CD1c-positive myeloid dendritic cell (primary cell): Measurements from ENCODE around the gene KLHL6.
A peak's percentile ranks its signal among the peaks of the same experiment; 100 is the strongest.
"Not testable (repeated sequence)": the region's sequence is repeated elsewhere in the genome, so short reads cannot be mapped to it uniquely, and the experiment has no call there.

Experiments used
- DNase-seq: peaks from one replicate; pipeline ENCODE4 v3.0.0-alpha.2; 2016; ENCODE audit errors: extremely low spot score

KLHL6 gene

GRCh38 chr3:183532620-183533411 lies 22.7 kb downstream of the KLHL6 start:
- no peak for DNase-seq

GRCh38 chr3:183529717-183530116 lies 25.8 kb downstream of the KLHL6 start:
- DNase-seq: peak; percentile 41

DNA sequence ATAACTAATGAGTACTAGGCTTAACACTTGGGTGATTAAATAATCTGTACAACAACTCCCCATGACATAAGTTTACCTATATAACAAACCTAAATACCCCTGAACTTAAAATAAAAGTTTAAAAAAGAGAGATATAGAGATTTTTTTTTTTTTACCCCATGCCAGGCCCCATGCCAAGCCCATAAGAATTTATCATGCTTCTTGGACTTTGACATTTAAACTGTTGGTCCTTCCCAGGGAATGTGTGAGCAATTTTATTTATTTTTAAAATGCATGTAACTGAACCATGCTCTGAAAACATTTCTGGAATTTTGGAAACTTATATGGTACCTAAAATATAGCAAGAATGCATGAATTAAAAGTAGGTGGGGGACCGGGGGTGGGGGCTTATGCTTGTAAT lies 26.3 kb downstream of the KLHL6 start:
- DNase-seq: no peak

- DNase-seq: not testable (repeated sequence)
Observed at GRCh38 chr3:183528758-183529157, 26.7 kb downstream of the KLHL6 start.

- peak; percentile 51 for DNase-seq
Observed at GRCh38 chr3:183527428-183528379, 27.8 kb downstream of the KLHL6 start.

DNA sequence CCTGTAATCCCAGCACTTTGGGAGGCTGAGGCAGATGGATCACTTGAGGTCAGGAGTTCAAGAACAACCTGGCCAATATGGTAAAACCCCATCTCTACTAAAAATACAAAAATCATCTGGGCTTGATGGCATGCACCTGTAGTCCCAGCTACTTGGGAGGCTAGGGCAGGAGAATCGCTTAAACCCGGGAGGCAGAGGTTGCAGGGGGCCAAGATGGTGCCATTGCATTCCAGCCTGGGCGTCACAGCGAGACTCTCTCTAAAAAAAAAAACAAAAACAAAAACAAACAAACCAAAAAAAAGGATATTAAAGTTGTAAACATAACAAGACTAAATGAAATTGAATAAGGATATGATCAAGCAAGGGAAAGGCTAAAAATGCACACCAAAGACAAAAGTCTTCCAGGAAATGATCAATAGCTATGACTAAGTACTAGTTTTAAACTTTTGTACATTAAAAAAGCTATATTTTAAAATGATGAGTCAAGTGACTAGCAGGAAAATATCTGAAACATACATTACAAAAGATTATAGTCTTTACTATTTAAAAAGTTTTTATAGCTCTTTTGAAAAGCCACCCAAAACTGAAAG lies 28.6 kb downstream of the KLHL6 start:
- no peak for DNase-seq

- DNase-seq: no peak
Observed at GRCh38 chr3:183524476-183524875, 31.0 kb downstream of the KLHL6 start.

DNA sequence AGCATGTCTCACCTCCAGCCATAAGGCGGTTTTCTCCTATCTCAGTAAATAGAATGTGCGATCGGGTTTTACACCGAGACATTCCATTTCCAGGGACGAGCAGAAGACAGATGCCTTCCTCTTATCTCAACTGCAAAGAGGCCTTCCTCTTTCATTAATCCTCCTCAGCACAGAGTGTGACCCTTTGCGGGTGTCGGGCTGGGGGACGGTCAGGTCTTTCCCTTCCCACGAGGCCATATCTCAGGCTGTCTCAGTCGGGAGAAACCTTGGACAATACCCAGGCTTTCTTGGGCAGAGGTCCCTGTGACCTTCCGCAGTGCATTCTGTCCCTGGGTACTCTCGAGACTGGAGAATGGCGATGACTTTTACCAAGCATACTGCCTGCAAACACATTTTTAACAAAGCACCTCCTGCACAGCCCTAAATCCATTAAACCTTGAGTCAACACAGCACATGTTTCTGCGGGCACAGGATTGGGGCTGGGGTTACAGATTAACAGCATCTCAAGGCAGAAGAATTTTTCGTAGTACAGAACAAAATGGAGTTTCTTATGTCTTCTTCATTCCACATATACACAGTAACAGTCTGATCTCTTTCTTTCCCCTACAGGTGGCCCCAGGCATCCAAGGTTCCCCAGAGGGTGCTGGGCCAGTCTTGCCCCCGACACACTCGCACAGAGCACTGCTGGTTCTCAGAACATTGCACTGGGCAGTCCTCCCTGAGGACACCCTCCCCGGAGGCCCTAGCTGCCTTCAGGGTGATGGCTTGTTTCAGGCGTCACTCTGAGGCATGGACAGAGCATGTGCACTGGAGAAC lies 34.6 kb downstream of the KLHL6 start:
- DNase-seq: not testable (repeated sequence)

DNA sequence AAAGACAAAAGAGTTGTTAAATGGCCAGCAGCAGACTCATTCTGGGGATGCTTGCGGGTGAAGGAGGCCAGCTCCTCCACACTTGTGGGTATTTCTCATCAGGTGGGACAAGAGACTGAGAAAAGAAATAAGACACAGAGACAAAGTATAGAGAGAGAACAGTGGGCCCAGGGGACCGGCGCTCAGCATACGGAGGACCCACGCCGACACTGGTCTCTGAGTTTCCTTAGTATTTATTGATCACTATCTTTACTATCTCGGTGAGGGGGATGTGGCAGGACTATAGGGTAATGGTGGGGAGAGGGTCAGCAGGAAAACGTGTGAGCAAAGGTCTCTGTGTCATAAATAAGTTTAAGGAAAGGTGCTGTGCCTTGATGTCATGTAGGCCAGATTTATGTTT lies 35.2 kb downstream of the KLHL6 start:
- not testable (repeated sequence) for DNase-seq

GRCh38 chr3:183519891-183520290 lies 35.6 kb downstream of the KLHL6 start:
- no peak for DNase-seq

DNA sequence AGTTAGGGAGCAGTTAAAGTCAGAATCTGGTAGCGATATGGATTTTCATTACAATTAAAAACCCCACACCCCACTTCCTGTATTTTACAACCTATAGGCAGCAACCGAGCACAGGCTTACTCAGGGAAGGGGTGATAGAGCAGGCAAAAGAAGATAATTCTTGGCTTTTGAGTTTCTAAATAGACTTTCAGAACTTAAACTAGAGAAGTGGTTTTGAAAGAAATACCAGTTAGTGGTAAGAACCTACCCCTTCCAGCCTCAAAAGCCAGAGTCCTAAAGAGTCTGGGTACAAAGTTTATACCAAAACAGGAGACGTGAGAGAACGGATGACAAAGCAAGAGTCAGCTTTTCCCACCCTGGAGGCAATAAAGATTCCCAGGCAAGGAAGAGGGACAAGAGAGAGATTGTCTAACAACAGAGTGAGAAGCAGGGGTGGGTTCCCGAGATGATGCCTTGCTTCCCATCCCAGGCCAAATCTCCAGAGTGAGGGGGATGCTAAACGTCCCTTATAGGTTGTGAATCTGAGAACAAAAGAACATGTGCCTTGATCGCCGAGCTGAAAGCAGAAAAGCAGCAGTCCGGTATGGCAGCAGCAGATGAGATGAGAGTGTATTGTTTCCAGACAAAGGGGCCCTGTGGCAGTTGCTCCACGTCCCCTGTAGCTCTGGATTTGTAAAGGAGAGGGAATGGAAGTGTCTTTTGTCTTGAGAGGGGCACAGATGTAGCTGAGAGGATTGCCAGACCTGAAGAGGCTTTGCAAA lies 36.8 kb downstream of the KLHL6 start:
- DNase-seq: no peak

DNA sequence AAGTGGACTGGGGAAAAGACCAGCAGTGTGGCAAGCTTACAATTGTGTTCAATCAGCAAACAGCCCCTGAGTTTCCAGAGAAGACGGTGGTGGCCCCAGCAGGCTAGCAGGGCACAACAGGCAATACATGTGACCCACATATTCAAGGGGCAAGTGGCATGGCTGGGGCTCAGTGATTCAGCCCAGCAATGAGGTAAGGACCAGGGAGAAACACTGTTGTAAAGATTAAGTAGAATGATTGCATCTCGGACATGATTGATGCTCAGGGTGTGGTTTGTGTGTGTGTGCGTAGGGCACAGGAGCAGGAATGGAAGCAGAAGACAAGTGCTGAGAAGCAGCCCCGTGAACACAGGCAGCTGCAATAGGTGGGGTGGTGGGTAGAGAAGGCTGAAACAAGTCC lies 37.9 kb downstream of the KLHL6 start:
- DNase-seq: no peak

DNA sequence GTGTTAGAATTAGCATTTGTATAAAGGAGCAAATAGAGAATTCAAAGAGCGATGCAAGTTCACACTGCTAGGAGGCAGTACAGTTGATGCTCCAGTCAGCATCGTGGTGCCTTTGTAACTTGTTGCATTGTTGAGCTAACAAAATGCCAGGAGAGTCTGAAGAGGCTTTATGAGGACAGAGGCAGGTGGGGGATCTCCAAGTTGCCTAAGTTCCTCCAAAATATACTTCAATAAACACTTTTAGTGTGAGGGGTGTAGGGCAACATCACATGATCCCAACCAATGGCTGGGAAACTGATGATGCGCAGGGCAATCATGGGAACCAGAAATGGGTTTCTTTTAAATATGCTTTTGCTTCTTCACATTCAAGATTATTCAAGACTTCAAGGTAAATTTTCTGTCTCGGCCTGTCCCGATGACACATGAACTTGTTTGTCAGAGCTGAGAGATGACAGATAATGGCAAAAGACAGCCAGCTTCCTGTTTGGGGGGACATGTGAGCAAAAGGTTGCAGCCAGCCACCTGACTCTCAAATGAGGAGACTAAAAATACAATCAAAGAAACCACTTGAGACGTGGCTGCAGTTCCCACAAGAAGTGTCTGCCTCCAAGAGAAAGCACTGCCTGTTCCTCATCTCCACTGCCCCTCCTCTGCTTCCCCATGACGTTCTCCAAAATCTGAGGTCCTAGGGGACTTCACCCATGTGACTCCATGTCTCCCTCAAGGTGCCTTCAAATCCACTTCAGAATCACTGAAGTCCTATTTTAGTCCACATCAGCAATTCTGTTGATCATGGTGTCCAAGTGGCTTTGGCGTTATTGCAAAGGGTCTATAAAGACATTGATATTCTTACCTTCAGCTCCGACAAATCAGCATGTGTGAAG lies 39.3 kb downstream of the KLHL6 start:
- DNase-seq: peak; percentile 56

DNA sequence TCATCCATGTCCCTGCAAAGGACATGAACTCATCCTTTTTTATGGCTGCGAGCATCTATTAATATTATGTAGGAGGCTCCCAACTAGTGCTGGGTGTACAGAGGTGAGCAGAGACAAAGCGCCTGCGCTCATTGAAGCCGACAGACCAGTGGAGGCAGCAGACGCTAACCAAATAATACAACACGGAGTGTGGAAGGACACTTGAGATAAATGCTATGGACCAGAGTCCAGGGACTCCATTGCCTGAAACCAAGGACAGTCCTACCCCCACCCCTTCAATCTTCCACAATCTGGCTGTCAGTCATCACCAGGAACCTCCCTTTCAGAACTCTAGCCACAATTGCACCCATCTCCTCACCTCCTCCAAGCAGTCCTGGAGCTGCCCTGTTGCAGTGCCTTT lies 41.5 kb downstream of the KLHL6 start:
- DNase-seq: no peak

DNA sequence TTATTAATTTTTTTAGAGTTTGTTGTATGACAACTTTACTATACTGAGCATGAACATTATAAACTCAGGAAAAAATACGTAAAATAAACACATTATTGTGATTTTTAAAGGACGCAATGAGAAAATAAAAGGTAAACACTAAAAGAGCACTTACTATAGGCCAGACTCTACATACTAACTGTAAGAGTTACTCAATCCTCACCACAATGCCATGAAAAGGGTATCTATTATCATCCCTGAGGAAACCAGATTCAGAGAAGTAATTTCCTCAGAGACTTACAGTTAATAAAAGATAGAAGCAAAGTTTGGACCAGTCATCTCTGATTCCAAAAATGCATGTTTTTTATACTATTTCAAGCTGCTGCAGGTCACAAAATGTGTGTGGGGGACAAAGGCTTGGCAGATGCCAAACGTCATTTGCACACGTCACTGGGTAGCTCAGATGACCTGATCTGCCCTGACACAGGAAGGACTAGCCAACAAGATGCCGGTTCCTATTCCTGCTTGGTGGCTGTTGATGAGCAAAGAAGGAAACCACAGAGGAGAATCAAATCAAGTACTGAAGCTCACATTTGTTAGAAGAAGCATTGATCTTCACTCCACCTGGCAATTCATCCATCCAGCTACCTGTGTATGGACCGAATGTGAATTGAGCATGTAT lies 42.3 kb downstream of the KLHL6 start:
- DNase-seq: peak; percentile 60

- not testable (repeated sequence) for DNase-seq
Observed at GRCh38 chr3:183511286-183512131, 44.0 kb downstream of the KLHL6 start.

- DNase-seq: peak; percentile 67
Observed at GRCh38 chr3:183508821-183509220, 46.7 kb downstream of the KLHL6 start.

- no peak for DNase-seq
Observed at GRCh38 chr3:183507551-183507950, 48.0 kb downstream of the KLHL6 start.
